Measurements from ENCODE around the gene LTA.

Gene LTA

DNA sequence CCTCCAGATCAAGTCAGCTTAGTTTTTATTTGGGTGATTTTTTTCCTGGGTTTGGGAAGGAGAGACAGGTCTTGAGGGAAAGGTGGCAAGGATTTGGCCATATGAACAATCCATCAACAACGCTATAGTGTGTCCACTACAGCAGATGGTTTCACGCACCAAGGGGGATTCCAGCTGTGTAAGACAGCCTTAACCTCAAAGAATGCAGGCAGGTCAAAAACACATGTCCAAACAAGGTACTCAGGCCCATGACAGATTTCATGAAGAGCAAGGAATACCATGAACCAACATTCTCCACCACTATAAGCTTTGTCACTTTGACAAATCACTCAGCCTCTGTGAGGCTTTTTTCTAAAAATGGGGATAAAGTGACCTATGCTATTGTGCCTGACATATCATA lies 44.9 kb downstream of the LTA start:
- no peak overlapping the region for H3K27ac ChIP-seq (ENCODE audit: low read length)
- H3K4me1 ChIP-seq (ENCODE audit: control insufficient read depth, insufficient read depth, low read length), result peaks cover 8% of the 10 kb centered on the region
- no peaks in the 10 kb centered on the region for H3K36me3 ChIP-seq (ENCODE audit: control insufficient read depth, insufficient read depth, low read length)
- no peaks in the 10 kb centered on the region for H3K9me3 ChIP-seq (ENCODE audit: control insufficient read depth, insufficient read depth, low read length)
- H3K4me3 ChIP-seq (ENCODE audit: low read length), result no peak overlapping the region
- no CpG with 5 or more reads among the region's 2 CpGs for WGBS (ENCODE audit: insufficient coverage, insufficient read length)
- DNase-seq (ENCODE audit: low read depth, low spot score), result no peak
- H3K27me3 ChIP-seq (ENCODE audit: control insufficient read depth, insufficient read depth, low read length), result no peaks in the 10 kb centered on the region

DNA sequence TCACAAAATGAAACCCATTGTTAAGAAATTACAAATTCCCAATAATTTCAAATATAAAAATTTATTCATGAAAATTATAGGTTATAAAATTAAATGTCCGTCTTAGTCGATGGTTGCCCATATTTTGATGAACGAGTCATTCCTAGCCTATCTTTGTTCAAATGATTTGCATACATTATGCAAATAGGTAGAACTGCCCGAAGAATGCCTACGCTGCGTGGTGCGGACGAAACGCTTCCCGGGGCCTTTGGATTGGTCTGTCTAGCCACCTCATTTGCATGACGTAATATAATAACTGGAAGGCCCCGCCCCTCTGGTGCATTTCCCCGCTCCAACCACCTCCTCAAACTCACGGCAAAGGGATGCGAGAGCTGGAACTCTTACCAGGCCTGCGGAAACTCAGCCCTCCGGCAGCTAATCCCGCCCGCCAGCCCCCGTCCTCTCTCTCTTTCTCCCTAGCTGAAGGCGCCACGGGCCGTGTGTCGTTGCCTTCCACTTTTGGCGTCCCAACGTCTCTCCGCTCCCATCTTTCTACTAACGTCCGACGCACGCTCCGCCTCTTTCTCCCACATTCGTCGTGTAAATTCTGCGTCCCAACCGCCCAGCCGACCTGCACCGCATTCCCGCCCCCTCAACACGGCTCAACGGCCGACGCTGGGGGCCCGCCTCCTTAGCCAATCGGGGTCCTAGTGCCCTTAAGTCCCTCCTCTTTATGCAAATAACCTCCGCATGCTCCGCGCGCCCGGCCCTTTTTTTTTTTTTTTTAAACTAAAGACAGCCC lies 47.9 kb downstream of the LTA start:
- H3K4me1 ChIP-seq (ENCODE audit: control insufficient read depth, insufficient read depth, low read length), result peaks cover 8% of the 10 kb centered on the region
- no peaks in the 10 kb centered on the region for H3K27me3 ChIP-seq (ENCODE audit: control insufficient read depth, insufficient read depth, low read length)
- peak overlapping the region; percentile 50 for H3K27ac ChIP-seq (ENCODE audit: low read length)
- H3K36me3 ChIP-seq (ENCODE audit: control insufficient read depth, insufficient read depth, low read length), result peaks cover 16% of the 10 kb centered on the region
- no CpG with 5 or more reads among the region's 50 CpGs for WGBS (ENCODE audit: insufficient coverage, insufficient read length)
- H3K4me3 ChIP-seq (ENCODE audit: low read length), result peak overlapping the region; percentile 70; the same call in 1 of the 2 replicates
- H3K9me3 ChIP-seq (ENCODE audit: control insufficient read depth, insufficient read depth, low read length), result no peaks in the 10 kb centered on the region
- peak; percentile 98 for DNase-seq (ENCODE audit: low read depth, low spot score)

DNA sequence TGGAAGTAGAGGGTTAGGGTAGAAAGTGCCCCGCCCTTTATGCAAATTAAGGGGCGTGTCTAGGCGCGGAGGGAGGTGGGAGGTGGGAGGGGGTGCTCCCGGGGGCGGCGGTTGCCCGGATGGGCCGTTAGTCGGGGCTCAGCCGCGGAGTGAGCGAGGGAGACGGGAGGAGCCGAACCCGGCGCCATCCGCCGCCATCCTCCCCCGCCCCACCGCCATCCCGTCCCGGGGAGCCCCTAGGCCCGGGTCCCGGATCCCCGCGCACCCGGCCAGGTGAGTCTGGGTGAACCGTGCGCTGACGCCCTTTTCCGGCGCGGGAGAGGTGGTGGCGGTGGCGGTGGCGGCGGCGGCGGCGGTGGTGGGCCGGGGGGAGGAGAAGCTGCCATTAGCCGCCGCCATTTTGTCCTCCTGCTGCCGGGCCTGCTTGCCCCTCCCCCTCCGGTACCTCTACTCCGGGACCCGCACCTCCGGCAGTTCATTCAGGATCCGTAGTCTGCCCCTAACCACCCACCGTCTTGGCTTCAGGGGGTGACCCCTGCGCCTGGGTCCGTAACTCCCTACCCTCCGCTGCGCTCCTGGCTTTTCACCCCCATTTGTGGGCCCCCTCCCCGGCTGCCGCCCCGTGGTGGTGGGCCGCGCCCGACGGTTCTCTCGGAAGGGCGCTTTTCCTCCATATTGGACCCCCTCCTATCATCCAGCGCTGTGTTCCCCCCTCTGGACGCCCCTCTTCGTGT lies 48.7 kb downstream of the LTA start, which contains the start of gene PRRC2A:
Gene PRRC2A, plus strand, starts transcription at position 130 of the 734 bp plus-strand sequence. CDS start 2,075 bp downstream, outside the sequence.
- Histone ChIP-seq H3K27me3 (ENCODE audit: control insufficient read depth, insufficient read depth, low read length) (no peaks in the 10 kb centered on the region), H3K9me3 (ENCODE audit: control insufficient read depth, insufficient read depth, low read length) (no peaks in the 10 kb centered on the region), H3K36me3 (ENCODE audit: control insufficient read depth, insufficient read depth, low read length) (peaks cover 23% of the 10 kb centered on the region), H3K4me1 (ENCODE audit: control insufficient read depth, insufficient read depth, low read length) (peaks cover 3% of the 10 kb centered on the region; the same call in 1 of the 2 replicates), H3K4me3 (ENCODE audit: low read length) (peak within 1 kb of the TSS; percentile 95), H3K27ac (ENCODE audit: low read length) (peak within 1 kb of the TSS; percentile 50)
- no CpG with 5 or more reads among the region's 67 CpGs for WGBS (ENCODE audit: insufficient coverage, insufficient read length)
- DNase-seq (ENCODE audit: low read depth, low spot score), result no peak

DNA sequence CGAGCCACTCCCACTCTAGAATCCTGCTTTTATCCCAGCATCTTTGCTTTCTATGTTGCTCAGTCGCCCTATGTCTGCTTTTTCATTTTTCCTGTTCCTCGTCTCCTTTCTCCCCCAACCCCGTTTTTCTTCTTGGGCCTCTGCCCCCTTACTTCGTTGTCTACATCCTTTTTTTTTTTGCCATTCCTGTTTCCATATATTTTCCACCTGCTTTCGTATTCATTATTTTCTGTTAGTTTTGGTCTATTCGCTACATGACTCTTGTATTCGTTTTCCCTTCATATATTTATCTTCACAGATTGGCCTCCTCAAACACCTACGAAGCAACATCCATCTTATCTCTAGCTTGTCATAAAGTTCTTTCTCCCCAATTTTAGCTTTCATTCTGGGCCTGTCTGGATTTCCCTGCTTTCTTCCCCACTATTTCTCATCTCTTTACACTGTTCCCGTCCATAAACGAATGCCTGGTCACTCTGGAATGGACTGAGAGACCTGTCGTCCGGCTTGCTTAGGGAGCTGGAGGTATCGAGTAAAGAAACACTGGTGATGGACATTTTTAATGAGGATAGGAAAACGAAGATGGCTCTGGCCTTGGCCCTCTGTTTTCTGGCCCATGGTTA lies 49.3 kb downstream of the LTA start:
- H3K4me3 ChIP-seq (ENCODE audit: low read length), result peak overlapping the region; percentile 95
- H3K36me3 ChIP-seq (ENCODE audit: control insufficient read depth, insufficient read depth, low read length), result peaks cover 30% of the 10 kb centered on the region
- no peak for DNase-seq (ENCODE audit: low read depth, low spot score)

DNA sequence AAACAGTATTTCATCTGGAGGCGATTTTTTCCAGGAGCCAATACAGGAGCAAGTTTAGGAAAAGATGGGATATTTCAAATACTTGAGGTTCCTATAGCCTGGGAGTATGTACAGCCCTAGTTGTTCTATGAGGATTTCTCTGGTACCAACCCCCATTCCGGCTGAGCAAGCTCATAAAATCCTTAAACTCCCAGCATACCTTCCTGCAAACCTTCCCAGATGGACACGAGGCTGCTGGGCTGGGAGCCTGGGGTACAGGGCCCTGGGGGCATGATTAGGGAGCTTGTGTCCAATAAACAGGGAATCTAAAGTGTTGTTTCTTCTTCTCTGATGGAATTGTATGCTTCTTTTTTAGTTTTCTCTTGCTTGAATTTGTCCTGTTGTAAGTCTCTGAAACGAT lies 49.9 kb downstream of the LTA start:
- DNase-seq (ENCODE audit: low read depth, low spot score), result no peak
- WGBS (ENCODE audit: insufficient coverage, insufficient read length), result no CpG with 5 or more reads among the region's 4 CpGs
- Histone ChIP-seq H3K4me3 (ENCODE audit: low read length) (peak overlapping the region; percentile 95; the same call in 1 of the 2 replicates), H3K27me3 (ENCODE audit: control insufficient read depth, insufficient read depth, low read length) (no peaks in the 10 kb centered on the region), H3K4me1 (ENCODE audit: control insufficient read depth, insufficient read depth, low read length) (no peaks in the 10 kb centered on the region), H3K36me3 (ENCODE audit: control insufficient read depth, insufficient read depth, low read length) (peaks cover 35% of the 10 kb centered on the region), H3K9me3 (ENCODE audit: control insufficient read depth, insufficient read depth, low read length) (no peaks in the 10 kb centered on the region), H3K27ac (ENCODE audit: low read length) (no peak overlapping the region)

More for the DNA sequence above, 49.3 kb downstream of the LTA start:
- Histone ChIP-seq H3K9me3 (ENCODE audit: control insufficient read depth, insufficient read depth, low read length) (no peaks in the 10 kb centered on the region), H3K4me1 (ENCODE audit: control insufficient read depth, insufficient read depth, low read length) (no peaks in the 10 kb centered on the region), H3K27me3 (ENCODE audit: control insufficient read depth, insufficient read depth, low read length) (no peaks in the 10 kb centered on the region), H3K27ac (ENCODE audit: low read length) (no peak overlapping the region)
- WGBS (ENCODE audit: insufficient coverage, insufficient read length), result no CpG with 5 or more reads among the region's 15 CpGs

DNA sequence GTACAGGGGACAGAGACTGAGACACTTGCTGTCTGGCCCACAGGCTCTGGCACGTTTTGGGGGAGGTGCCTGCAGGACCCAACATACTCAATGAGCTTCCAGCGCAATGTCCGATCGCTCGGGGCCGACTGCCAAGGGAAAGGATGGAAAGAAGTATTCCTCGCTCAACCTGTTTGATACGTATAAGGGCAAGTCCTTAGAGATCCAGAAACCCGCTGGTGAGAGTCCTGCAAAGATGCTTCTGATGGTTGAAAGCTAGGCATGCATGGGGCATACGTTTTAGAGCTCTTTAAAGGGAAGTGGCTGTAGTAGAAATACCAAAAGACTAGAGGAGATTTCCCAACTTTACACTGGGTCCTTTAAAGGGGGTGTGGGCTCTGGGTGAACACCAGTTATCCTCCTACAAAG lies 50.6 kb downstream of the LTA start:
- H3K4me3 ChIP-seq (ENCODE audit: low read length), result no peak overlapping the region
- H3K27me3 ChIP-seq (ENCODE audit: control insufficient read depth, insufficient read depth, low read length), result no peaks in the 10 kb centered on the region
- no peaks in the 10 kb centered on the region for H3K4me1 ChIP-seq (ENCODE audit: control insufficient read depth, insufficient read depth, low read length)
- no peak overlapping the region for H3K27ac ChIP-seq (ENCODE audit: low read length)
- H3K9me3 ChIP-seq (ENCODE audit: control insufficient read depth, insufficient read depth, low read length), result no peaks in the 10 kb centered on the region
- H3K36me3 ChIP-seq (ENCODE audit: control insufficient read depth, insufficient read depth, low read length), result peaks cover 42% of the 10 kb centered on the region
- DNase-seq (ENCODE audit: low read depth, low spot score), result no peak
- no CpG with 5 or more reads among the region's 10 CpGs for WGBS (ENCODE audit: insufficient coverage, insufficient read length)
